LNCAP (cell line): ENCODE data around the gene RAB13.

Experiments
- TF ChIP-seq, protein P1 (sequence below): fragments of 450-650 bp; IDR thresholded peaks from 2 replicates; pipeline ENCODE4 v1.5.1; 2017; ENCODE audit warnings: mild to moderate bottlenecking

The RAB13 gene

DNA sequence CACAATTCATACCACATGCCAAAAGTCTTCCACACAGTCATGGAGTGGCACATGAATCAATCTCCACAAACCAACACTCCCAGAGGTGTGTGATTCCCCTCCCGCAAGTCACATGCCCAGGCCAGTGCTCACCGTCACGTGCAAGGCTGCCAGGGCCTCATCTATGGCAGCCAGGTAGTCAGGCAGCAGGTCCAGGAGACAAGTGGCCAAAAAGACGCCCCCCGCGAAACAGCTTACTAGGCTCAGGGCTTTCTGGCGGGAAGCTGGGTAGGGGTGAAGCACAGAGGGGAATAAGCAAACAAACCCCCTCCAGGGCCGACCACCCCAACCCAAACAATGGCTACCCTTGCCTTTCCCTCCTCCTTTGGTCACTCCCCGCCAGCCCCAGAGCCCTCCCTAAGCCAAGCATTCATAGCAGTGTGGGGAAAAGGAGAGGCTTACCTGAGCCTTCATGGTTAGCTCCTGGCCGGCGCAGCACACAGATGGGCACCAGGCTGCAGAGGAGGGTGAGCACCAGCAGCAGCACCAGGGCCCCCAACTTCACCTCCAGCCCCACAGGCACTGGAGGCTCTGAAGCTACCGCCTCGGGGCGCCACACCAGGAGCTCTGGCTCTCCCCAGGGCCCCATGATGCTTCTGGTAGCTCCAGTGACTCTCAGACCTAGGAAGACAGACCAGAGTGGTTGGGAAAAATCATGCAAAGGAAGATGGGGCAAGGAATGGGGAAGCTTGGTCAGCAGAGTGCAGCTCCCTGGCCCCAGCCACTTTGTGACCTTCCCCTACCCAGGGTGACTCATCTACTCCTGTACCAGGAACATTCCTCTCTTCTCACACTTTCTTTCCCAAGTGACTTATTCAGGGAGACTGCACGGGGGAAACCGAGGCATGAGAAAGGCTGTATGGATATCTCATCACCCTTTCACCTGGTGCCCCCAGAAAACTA lies 23.8 kb downstream of the RAB13 start:
- TF ChIP-seq, protein P1, sequence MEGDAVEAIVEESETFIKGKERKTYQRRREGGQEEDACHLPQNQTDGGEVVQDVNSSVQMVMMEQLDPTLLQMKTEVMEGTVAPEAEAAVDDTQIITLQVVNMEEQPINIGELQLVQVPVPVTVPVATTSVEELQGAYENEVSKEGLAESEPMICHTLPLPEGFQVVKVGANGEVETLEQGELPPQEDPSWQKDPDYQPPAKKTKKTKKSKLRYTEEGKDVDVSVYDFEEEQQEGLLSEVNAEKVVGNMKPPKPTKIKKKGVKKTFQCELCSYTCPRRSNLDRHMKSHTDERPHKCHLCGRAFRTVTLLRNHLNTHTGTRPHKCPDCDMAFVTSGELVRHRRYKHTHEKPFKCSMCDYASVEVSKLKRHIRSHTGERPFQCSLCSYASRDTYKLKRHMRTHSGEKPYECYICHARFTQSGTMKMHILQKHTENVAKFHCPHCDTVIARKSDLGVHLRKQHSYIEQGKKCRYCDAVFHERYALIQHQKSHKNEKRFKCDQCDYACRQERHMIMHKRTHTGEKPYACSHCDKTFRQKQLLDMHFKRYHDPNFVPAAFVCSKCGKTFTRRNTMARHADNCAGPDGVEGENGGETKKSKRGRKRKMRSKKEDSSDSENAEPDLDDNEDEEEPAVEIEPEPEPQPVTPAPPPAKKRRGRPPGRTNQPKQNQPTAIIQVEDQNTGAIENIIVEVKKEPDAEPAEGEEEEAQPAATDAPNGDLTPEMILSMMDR = no peak

DNA sequence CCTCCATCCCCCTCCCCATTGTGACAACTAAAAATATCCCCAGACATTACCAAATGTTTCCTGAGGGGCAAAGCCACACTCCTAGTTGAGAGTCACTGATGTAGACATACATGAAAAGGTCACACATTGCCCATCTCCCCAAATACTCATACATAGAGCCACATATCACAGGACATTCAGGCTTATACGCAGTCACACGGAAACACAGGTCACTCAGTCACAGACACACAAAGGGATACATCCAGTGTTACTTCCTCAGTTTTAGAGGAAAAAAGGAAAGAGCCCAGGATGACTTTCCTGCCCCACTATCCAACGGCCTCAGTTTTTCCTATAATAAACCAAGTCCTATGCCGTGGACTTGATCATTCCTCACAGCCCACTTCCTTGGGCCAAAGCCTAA lies 24.7 kb downstream of the RAB13 start:
- TF ChIP-seq, protein P1 = no peak

DNA sequence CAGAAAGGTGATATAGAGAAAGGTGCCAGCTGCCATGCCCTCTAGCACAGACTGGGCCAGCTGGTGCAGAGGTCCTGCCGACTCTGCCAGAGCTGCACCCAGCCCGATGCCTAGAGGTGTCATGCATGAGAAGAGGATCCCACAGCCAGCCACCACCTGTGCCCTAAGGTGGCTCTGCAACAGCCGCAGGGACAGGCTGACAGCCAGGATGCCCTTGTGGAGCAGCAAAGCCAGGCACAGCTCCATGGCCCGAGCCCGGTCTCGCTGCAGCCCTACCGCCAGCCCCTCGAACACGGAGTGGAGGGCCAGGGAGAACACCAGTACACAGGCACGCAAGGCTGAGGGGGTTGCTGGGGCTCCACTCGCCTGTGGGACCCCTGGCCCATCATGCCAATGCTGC lies 25.9 kb downstream of the RAB13 start:
- TF ChIP-seq, protein P1 = no peak

DNA sequence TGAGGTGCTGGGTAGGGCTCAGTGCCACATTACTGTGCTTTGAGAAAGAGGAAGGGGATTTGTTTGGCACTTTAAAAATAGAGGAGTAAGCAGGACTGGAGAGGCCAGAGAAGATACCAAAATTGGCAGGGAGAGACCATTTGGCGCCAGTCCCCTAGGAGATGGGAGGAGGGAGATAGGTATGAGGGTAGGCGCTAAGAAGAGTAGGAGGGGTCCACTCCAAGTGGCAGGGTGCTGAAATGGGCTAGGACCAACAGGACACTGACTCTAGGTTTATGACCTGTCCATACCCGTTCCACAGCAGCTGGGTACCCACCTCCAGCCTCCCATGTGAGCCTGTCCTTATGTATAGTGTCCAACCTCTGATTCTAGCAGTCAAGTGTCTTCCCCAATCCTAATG lies 26.7 kb downstream of the RAB13 start:
- TF ChIP-seq, protein P1 = no peak

DNA sequence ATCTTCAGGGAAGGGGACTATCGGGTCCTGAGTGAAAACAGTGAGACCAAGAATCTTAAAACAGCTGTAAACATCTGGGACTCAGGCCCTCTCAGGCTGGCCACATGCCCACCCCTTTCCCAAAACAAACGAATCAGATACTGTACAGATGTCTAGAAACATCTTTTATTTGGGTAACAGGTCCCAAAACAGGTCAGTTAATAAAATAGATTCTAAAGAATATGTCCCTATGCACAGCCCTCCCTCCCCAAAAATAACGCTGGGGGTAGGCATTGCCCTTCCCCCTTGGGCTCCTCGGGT lies 27.2 kb downstream of the RAB13 start:
- TF ChIP-seq, protein P1 = no peak

DNA sequence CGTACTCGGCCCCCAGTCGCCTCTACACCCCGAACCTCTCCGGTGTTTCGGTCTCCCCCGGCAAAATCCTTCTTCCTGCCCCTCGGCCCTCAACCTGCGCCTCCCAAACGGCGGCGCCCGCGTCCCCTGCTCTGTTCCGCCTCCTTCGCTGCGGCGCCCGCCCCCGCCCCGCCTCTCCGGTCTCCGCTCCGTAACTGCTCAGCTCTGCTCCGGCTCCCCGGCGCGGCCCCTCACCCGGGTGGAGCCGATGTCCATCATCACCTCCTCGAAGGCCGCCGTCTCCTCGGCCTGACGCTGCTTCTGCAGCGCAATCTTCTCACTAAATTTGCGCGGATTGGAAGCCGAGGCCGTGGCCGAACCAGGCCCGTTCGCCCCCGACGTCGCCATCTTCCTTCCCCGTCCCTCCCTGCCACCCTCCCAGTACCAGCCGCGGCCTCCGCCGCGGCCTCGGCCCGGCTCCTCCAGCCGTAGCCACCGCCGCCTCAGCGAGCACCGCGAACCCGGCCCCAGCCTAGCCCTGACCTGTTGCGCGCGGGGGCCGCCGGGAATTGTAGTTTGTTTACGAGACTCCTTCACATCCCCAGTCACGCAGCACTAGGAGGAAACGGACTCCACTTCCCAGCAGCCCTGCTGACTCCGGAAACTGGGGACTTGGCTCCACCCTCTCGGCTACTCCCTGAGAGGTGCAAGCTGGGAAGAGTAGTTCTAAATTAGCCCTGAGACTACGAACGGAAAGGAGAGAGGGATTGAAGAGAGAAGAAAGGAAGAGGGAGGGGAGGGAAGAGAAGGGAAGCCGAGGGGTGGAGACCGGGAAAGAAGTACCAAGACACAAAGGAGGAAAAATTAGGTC lies 27.8 kb downstream of the RAB13 start, which contains the start of gene CRTC2:
Gene CRTC2, minus strand, starts transcription at position 502 of the 850 bp plus-strand sequence. Its CDS starts 115 bp downstream, at position 387.
- TF ChIP-seq, protein P1 = 0 out of 2 replicates have a peak, but pooled peaks have one; percentile 22

DNA sequence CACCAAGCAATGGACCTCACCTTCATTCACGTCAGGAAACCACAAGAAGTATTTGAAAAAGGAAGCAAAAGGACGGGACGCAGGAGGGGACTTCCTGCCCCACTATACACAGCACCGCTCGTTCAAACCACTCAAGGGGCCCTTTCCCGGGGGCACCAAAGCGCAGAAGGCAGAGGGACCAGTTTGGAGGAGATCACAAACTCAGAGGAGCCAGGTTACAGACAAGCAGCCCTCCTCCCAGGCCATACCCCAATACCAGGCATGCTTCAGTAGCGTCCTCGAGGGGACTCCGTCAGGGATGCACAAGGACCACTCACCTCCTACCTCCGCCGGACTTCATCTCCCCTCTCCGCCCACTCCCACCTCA lies 28.4 kb downstream of the RAB13 start:
- TF ChIP-seq, protein P1 = no peak
